ENCODE data around the gene NGB. TPM values are rescaled to one million over a fixed set of nuclear protein-coding genes. Genes with fewer than 3 reads are reported as not detected.
"Not testable (repeated sequence)": the region's sequence is repeated elsewhere in the genome, so short reads cannot be mapped to it uniquely, and the experiment has no call there.

NGB gene
- total RNA-seq, 1 donor from 2014 or later, result not detected

- DNase-seq (ENCODE audit: extremely low read depth, low read depth, low spot score), result no peak
Observed at GRCh38 chr14:77296906-77297305, 25.9 kb upstream of the NGB start.

DNA sequence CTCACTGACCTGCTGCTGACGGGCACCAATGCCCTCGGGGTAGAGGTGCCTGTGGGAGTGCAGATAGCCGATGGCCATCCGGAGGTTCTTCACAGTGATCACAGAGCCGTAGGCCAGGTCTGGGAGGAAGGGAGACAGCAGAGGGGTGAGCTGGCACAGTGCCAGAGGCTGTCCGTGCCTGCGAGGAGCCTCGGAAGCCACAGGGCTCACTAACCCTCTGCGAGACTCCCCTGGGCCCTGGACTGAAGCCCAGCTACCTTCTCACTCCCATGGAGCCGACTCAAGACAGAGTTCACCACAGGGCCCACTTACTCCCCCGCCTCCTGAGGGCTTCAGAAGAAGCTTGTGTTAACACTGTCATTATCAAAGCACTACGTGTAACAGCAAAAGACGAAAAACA lies 25.1 kb upstream of the NGB start:
- no peak for DNase-seq (ENCODE audit: extremely low read depth, low read depth, low spot score)

- DNase-seq (ENCODE audit: extremely low read depth, low read depth, low spot score), result no peak
Observed at GRCh38 chr14:77290705-77291104, 19.7 kb upstream of the NGB start.

DNA sequence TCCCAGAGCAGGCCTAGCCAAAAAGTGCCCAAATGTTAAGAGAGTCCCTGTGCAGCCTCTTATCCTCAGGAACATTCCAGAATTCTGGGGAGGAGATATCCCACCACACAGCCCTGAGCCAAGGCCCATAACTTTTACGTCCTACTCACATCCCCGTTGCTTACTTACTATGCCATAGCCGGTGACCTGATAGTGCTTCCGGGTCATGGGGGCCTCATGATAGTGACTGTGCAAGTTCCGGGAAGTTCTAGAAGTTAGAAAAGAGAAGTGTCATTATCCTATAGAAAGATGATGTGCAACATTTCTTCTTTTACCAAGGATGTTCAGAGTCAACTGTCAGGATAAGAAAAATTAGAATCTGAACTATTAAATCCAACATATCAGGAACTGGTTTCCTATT lies 15.6 kb upstream of the NGB start:
- DNase-seq (ENCODE audit: extremely low read depth, low read depth, low spot score), result no peak

DNA sequence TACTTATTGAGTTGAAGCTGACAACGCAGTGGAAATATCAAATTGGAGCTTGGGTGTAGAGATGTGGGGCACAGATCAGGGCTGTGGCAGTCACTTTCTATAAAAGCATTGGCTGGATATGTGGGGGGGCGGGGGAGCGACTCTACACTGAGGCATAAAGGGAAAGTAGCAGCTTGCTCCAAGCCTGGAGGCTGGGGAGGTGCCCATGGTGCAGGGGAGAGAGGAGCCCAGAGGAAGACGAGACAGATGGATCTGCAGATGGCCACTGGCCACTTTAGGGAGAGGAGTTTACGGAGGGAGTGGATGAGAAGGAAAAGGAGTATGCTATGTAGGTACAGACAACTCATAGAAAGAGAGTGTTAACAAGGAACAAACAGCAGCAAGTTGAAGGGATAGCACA lies 13.5 kb upstream of the NGB start:
- no peak for DNase-seq (ENCODE audit: extremely low read depth, low read depth, low spot score)

DNA sequence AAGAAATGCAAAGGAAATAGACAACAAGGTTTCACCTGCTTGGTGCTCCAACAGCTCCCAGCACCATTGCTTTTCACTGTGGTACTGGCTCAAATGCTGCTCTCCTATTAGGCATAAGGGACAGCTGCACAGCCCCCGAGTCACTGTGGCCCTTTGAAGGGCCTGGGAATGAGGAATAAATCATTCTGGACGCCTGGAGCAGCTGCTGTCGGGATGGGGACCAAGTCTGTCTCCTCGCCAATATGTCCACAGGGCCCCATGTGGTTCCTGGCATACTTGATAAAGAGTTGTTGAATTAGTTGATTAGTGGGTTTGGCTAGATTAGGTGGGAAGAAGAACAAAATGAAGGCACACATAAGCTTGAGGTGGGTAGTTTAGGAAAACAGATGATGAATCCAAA lies 13.1 kb upstream of the NGB start:
- DNase-seq (ENCODE audit: extremely low read depth, low read depth, low spot score), result no peak

GRCh38 chr14:77281852-77282410 lies 10.9 kb upstream of the NGB start:
- no peak for DNase-seq (ENCODE audit: extremely low read depth, low read depth, low spot score)

DNA sequence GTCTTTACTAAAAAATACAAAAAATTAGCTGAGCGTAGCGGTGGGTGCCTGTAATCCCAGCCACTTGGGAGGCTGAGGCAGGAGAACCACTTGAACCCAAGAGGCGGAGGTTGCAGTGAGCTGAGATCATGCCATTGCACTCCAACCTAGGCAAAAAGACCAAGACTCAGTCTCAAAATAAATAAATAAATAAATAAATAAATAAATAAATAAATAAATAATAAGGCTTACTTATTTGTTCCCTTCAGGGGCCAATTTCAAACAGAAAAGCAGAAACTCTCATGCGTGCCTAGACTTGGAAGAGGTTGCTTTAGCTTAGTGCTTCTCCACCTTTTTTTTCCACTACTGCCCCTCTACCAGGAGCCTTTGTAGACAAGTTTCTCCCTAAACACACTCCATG lies 9.9 kb upstream of the NGB start:
- DNase-seq (ENCODE audit: extremely low read depth, low read depth, low spot score), result not testable (repeated sequence)

- DNase-seq (ENCODE audit: extremely low read depth, low read depth, low spot score), result no peak
Observed at GRCh38 chr14:77279719-77280118, 8.7 kb upstream of the NGB start.

DNA sequence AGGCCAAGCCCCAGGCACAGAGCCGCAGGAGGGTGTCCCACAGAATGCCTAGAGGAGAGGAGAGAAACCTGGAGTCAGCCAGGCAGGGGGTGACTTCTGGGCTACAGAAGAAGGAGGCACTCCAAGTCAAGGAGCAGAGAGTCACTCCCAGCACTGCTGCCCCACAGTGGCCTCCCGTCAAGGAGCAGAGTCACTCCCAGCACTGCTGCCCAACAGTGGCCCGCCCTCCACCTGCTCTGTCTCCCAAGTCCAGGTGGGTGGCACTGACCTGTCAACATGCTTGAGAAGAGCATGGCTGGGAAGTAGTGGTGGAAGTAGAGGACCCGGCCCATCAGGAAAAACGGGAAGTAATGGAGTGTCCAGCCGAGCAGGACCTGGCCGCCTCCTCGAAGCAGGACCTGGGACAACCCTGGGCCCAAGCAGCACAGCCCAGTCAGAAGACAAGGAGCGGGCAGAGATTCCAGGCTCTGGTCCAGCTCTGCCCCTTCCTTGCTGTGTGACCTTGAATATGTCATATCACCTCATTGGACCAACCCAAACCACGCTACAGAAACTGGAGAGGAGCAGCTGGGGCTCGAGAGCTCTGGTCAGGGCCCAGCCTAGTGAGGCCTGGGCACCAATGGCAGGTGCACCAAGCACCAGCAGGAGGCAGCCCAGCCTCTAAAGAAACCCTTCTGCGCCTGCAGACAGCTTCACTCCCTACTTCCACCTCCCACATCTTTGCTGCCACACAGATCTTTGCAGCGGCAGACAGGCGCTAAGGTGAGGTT lies 7.6 kb upstream of the NGB start:
- DNase-seq (ENCODE audit: extremely low read depth, low read depth, low spot score), result no peak

GRCh38 chr14:77276959-77277358 lies 6.0 kb upstream of the NGB start:
- DNase-seq (ENCODE audit: extremely low read depth, low read depth, low spot score), result no peak

DNA sequence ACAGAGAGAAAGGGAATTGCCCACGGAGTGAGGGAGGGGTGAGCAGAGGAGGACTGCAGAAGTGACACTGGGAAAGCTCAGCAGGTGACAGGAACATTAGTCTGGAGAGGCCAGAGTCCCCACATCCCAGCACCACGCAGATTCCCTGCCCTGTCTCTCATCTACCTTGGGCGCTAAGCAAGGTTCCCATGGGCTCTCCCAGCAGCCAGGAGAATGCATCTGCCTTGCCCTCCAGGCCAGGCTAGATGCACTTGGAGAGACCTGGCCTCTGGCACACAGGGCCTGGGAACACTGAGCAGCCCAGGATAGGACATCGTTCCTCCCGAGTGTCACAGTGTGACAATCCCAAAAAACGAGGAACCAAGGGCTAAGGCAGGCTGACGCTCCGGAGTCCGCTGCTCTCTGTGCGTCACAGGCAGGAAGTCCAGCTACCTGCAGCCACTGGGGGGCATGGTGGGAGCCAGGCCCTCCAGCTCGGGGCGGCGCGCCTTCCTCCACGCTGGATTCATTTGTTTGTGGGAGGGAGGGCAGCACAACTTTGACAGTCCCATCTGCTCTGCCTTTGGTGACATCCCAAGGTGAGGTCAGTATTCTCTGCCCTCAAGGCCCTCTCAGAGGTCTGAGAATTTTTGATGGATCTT lies 5.4 kb upstream of the NGB start:
- no peak for DNase-seq (ENCODE audit: extremely low read depth, low read depth, low spot score)

- no peak for DNase-seq (ENCODE audit: extremely low read depth, low read depth, low spot score)
Observed at GRCh38 chr14:77275601-77276017, 4.6 kb upstream of the NGB start.

GRCh38 chr14:77275041-77275580 lies 4.1 kb upstream of the NGB start:
- no peak for DNase-seq (ENCODE audit: extremely low read depth, low read depth, low spot score)

- no peak for DNase-seq (ENCODE audit: extremely low read depth, low read depth, low spot score)
Observed at GRCh38 chr14:77273796-77274195, 2.8 kb upstream of the NGB start.

DNA sequence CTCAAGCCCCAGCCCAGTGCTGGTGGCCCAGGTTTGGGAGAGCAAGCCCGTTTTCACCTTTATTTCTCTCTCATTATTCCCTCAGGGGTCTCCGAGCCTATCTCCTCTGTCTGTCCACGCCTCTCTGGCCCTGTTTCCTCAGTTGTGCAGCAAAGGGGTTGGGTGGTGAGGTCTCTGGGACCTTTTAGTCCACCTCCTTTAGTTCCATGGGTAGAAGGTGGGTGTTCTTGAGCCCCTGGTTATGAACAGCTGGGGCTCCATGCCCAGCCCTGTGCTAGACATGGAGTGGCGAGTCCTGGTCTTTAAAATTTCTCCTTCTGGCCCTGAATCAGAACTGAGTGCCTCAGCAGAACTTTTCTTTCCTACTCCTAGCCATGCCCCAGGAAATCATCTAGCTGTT lies 1.3 kb upstream of the NGB start:
- DNase-seq (ENCODE audit: extremely low read depth, low read depth, low spot score), result no peak

GRCh38 chr14:77270361-77271112 lies 469 bp downstream of the NGB start:
- no peak for DNase-seq (ENCODE audit: extremely low read depth, low read depth, low spot score)

GRCh38 chr14:77268989-77269600 lies 1.9 kb downstream of the NGB start:
- DNase-seq (ENCODE audit: extremely low read depth, low read depth, low spot score), result no peak

GRCh38 chr14:77267937-77268699 lies 2.9 kb downstream of the NGB start:
- DNase-seq (ENCODE audit: extremely low read depth, low read depth, low spot score), result no peak

GRCh38 chr14:77266336-77266735 lies 4.7 kb downstream of the NGB start:
- no peak for DNase-seq (ENCODE audit: extremely low read depth, low read depth, low spot score)
